Left lung (tissue), 10 donors: ENCODE data around the gene CD48. TPM values are rescaled to one million over a fixed set of nuclear protein-coding genes. Genes with fewer than 3 reads are reported as not detected.

Experiments used
- ATAC-seq: fragments of 200-7000 bp; cut with Tn5 transposase; one replicate; pipeline ENCODE4 v1.9.1; 2020; ENCODE audit warnings: moderate library complexity
- DNase-seq, 4 donors: peaks; one replicate each; pipeline ENCODE4 v3.0.0-alpha.2; 2013 to 2020
- H3K27ac ChIP-seq, 2 donors: fragments of 200-600 bp; sonication (generic) in 1 of 2; one replicate each; pipeline versions ENCODE4 v1.5.0 to v1.8.0; 2020 to 2021
- H3K27me3 ChIP-seq, 2 donors: fragments of 200-600 bp; sonication (generic) in 1 of 2; one replicate each; pipeline versions ENCODE4 v1.5.0 to v1.8.0; 2020 to 2021
- H3K36me3 ChIP-seq, 2 donors: fragments of 200-600 bp; sonication (generic) in 1 of 2; one replicate each; pipeline versions ENCODE4 v1.5.0 to v1.8.0; 2020 to 2021
- H3K4me1 ChIP-seq, 2 donors: fragments of 200-600 bp; one replicate each; pipeline ENCODE4 v1.8.0; 2021
- H3K4me3 ChIP-seq, 2 donors: fragments of 200-600 bp; sonication (generic) in 1 of 2; one replicate each; pipeline versions ENCODE4 v1.5.0 to v1.8.0; 2020 to 2021; ENCODE audit warnings: mild to moderate bottlenecking in 1 of 2
- H3K9me3 ChIP-seq, 2 donors: fragments of 200-600 bp; sonication (generic) in 1 of 2; one replicate each; pipeline versions ENCODE4 v1.5.0 to v1.8.0; 2020 to 2021
- CTCF ChIP-seq, 2 donors: fragments of 200-600 bp; sonication (generic) in 1 of 2; IDR thresholded peaks; one replicate each; pipeline versions ENCODE4 v1.5.0 to v1.8.0; 2021; ENCODE audit warnings: antibody characterized with exemption in 2 of 2
- intact Hi-C, 2 donors: fragments of 100-400 bp; cut with DNase I; formaldehyde crosslinking; loops; one replicate each; pipeline versions ENCODE4 v1.11.2 to v1.14.2; 2022
- polyA plus RNA-seq, 6 donors: library from polyadenylated mRNA; unstranded; fragments of 120-200 nt; gene quantifications; one replicate each; pipeline ENCODE4 v1.2.1, GENCODE V29; 2013; ENCODE audit not compliant: insufficient read length in 6 of 6
- total RNA-seq, 2 donors: library from RNA; stranded (reverse); fragmentation: NEBNext Ultra II Directional; extraction: Animal tissue kit (Norgen Biotek cat#: 25700); gene quantifications; one replicate each; pipeline ENCODE4 v1.2.1, GENCODE V29; 2021
- donor health status: DM: no; HTN: yes; CAD: no.
- donor health status: DM: no; HTN: no; CAD: no.

Gene CD48
- total and polyA plus RNA-seq, 8 donors = 5.8 to 35.5 (median 7.5) TPM

DNA sequence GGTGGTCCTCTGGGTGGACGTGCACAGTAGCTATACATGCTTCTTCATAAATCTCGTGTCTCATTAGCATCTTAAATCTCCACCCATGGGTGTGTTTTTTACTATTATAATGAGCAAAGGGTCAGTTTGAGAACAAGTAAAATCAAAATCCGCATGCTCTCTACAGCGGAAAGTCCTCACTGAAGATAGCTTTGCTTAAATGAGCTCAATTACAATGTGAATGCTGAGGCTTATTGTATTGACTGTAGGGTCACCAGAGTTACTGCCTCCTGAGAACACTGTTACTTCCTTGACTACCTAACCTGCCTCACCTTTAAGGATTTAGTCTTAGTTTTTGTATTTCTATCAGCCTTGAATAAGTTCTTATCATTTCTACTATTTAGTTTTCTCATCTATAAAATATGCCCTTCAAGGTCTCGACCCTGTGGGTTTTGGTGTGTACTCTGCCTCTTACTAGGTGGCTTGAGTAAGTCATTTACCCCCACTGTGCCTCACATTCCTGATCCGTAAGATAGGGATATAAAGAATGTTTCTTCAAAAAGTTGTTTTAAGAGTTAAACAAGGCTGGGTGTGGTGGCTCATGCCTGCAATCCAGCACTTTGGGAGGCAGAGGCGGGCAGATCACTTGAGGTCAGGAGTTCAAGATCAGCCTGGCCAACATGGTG is 35.3 kb upstream of the CD48 start:
- TF ChIP-seq CTCF (IDR thresholded peaks at IDR 0.05) = no peak

DNA sequence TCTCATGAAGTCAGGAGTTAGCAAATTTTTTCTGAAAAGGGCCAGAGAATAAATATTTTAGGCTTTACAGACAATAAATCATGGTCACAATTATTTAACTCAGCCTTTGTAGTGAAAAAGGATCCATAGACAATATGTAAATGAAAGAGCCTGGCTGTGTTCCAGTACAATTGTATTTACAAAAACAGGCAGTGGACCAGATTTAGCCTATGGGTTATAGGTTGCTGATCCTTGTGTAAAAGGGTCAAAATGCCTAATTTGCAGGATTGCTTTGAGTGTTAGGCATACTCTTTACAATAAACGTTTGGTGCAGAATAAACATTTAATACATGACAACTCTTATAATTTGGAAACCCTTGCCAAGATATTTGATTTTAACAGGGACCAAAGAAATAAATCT is 33.9 kb upstream of the CD48 start:
- Histone ChIP-seq H3K27me3 (peaks cover 0 to 6% of the 10 kb centered on the region in 2 donors), H3K27ac (no peak overlapping the region), H3K4me1 (peaks cover 0 to 50% of the 10 kb centered on the region in 2 donors), H3K4me3 (no peak overlapping the region), H3K9me3 (no peaks in the 10 kb centered on the region), H3K36me3 (peaks cover 0 to 10% of the 10 kb centered on the region in 2 donors)
- no peak for ATAC-seq
- DNase-seq = no peak
- intact Hi-C loops = no loop called here
- TF ChIP-seq CTCF (IDR thresholded peaks at IDR 0.05) = no peak

More for the DNA sequence above, 35.3 kb upstream of the CD48 start:
- DNase-seq = no peak
- Histone ChIP-seq H3K4me1 (peaks cover 0 to 43% of the 10 kb centered on the region in 2 donors), H3K9me3 (no peaks in the 10 kb centered on the region), H3K27ac (no peak overlapping the region), H3K36me3 (peaks cover 0 to 16% of the 10 kb centered on the region in 2 donors), H3K4me3 (no peak overlapping the region), H3K27me3 (peaks cover 0 to 6% of the 10 kb centered on the region in 2 donors)
- peak; percentile 20 for ATAC-seq
- intact Hi-C loops = no loop called here

DNA sequence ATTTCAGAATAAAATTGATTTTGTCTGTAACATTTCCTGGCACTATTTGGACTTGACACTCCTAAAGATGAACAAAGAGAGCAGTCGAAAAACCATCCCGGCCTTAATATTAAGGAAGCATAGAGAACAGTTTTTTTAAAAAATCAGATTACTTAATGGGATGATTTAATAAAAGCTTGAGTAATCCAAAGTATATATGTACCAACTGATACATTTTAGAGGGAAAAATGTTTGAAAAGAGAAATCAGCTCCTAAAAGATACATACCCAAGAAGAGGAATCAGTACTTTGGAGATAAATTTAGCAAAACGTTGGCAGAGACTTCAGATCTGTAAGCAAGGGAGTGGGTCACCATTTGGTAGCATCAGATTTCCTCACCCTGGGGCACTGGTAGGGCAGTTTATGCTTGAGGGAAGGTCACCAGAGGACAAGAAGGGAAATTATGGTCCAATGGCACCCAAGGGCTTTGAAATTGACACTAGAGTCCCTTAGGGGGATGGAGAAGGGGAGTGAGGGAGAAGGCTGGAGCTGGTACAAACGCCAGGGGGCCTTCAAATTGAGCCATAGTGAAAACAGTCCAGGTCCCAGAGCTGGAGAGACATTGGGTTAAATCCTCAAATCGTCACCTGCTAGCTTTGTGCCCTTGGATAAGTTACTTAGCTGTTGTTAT is 33.4 kb upstream of the CD48 start:
- Histone ChIP-seq H3K4me3 (no peak overlapping the region), H3K27ac (no peak overlapping the region), H3K27me3 (peaks cover 0 to 6% of the 10 kb centered on the region in 2 donors), H3K36me3 (peaks cover 0 to 5% of the 10 kb centered on the region in 2 donors), H3K4me1 (peaks cover 0 to 53% of the 10 kb centered on the region in 2 donors), H3K9me3 (no peaks in the 10 kb centered on the region)
- DNase-seq (no peak), ATAC-seq (no peak)
- intact Hi-C loops = no loop called here
- no peak for TF ChIP-seq CTCF (IDR thresholded peaks at IDR 0.05)

GRCh38 chr1:160744199-160744851 is 32.7 kb upstream of the CD48 start:
- DNase-seq (no peak), ATAC-seq (no peak)
- H3K4me1 ChIP-seq = peaks cover 0 to 57% of the 10 kb centered on the region in 2 donors
- no peak overlapping the region for H3K4me3 ChIP-seq
- intact Hi-C loops = no loop called here
- H3K36me3 ChIP-seq = no peaks in the 10 kb centered on the region
- peak overlapping the region in 1 of 2 donors; percentile 53 for H3K27ac ChIP-seq
- no peaks in the 10 kb centered on the region for H3K27me3 ChIP-seq
- TF ChIP-seq CTCF (IDR thresholded peaks at IDR 0.05) = no peak
- H3K9me3 ChIP-seq = no peaks in the 10 kb centered on the region

DNA sequence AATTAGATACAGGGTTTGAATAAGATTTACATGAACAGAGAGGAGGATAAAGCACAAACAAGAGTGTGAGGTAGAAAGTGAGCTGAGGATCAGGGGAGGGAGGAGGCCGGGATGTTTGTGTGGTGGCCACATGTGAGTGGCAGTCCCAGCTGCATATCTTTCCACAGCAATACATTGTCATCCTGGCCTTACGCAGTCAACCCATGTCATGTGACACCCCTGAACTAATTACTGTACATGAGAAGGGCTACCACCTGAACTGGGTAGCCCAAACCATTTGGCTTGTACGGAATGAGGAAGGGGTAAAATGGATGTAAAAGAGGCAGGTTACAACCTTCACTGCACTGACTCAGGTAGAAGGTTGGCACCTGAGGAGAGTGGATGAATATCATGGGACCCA is 31.6 kb upstream of the CD48 start:
- H3K36me3 ChIP-seq = no peaks in the 10 kb centered on the region
- H3K27me3 ChIP-seq = no peaks in the 10 kb centered on the region
- ATAC-seq (no peak), DNase-seq (no peak)
- intact Hi-C loops = no loop called here
- peaks cover 0 to 54% of the 10 kb centered on the region in 2 donors for H3K4me1 ChIP-seq
- no peak for TF ChIP-seq CTCF (IDR thresholded peaks at IDR 0.05)
- no peak overlapping the region for H3K4me3 ChIP-seq
- H3K27ac ChIP-seq = peak overlapping the region in 1 of 2 donors; percentile 55
- H3K9me3 ChIP-seq = no peaks in the 10 kb centered on the region
